NCI-H2227 (cell line): ENCODE data around the gene TNFSF4.
"Not testable (repeated sequence)": the region's sequence is repeated elsewhere in the genome, so short reads cannot be mapped to it uniquely, and the experiment has no call there.

ENCODE experiments used
- DNase-seq: peaks from one replicate; lab custom pipeline; 2025; ENCODE audit not compliant: unreplicated experiment; lab: John Stamatoyannopoulos, UW

TNFSF4 gene, protein sequence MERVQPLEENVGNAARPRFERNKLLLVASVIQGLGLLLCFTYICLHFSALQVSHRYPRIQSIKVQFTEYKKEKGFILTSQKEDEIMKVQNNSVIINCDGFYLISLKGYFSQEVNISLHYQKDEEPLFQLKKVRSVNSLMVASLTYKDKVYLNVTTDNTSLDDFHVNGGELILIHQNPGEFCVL

DNA sequence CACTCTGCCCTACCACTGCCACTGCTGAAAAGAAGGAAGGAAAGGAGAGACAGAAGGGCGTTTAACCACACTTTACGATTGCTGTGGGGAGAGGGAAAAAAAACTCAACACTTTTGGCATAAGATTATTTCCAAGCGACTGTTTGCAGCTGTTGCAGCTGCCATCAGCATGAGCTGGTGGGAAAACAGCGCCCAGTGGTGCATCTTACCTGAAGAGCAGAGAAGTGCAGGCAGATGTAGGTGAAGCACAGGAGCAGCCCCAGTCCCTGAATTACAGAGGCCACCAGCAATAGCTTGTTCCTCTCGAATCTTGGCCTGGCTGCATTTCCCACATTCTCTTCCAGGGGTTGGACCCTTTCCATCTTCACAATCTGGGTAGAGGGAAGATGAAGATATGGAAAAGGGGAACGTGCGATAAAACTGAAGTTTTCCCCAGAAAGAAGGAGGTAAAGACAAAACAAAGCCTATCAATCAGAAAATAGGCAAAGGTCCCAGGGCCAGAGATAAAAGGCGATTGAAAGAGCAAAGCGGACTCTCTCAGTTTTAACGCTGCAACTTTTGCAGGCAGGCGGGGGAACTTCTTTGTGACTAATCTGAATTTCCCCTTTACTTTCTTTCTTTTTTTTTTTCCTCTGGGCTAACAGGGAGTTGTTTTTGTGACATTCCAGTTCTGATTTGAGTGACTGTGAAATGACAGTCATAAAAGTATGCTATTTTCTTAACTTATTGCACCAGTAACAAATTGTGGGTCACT is at the start of gene TNFSF4:
Gene TNFSF4 (minus strand): TSS at position 516 of the 753 bp plus-strand sequence. CDS start 155 bp downstream, at position 361.
- DNase-seq, result no peak

- no peak for DNase-seq
Measured at GRCh38 chr1:173255214-173255813, 48.2 kb upstream of the TNFSF4 start.

DNA sequence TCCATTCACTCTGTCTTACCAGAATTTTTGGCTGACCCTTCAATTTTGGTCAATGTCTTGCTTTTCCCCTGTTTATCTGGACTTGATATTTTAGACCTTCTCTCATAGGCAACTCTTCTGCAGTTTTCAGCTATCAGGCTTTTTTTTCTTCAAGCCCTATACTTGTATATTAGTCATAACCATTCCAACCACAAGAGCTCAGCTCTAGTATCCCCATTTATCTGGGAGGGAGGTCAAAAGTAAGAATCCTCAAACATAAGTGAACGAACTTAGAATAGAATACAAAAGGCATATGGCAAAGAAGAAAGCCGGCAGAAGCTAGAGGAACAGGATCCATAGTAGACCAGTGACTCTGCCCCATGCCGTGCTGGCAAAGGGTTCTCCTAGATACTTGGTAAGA is 45.9 kb upstream of the TNFSF4 start:
- no peak for DNase-seq

- DNase-seq, result no peak
Measured at GRCh38 chr1:173249349-173249748, 42.2 kb upstream of the TNFSF4 start.

GRCh38 chr1:173248247-173248940 is 41.3 kb upstream of the TNFSF4 start:
- DNase-seq, result no peak

DNA sequence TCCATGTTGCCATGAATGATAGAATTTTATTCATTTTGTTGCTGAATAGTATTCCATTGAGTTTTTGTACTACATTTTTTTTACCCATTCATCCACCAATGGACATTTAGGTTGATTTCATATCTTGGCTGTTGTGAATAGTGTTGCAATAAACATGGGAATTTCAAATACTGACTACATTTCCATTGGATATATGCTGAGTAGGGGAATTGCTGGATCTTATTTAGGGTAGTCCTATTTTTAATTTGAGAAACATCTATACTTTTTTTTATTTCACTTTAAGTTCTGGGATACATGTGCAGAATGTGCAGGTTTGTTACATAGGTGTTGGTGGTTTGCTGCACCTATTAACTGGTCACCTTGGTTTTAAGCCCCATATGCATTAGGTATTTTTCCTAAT is 38.8 kb upstream of the TNFSF4 start:
- DNase-seq, result no peak

GRCh38 chr1:173243300-173243699 is 36.2 kb upstream of the TNFSF4 start:
- no peak for DNase-seq

DNA sequence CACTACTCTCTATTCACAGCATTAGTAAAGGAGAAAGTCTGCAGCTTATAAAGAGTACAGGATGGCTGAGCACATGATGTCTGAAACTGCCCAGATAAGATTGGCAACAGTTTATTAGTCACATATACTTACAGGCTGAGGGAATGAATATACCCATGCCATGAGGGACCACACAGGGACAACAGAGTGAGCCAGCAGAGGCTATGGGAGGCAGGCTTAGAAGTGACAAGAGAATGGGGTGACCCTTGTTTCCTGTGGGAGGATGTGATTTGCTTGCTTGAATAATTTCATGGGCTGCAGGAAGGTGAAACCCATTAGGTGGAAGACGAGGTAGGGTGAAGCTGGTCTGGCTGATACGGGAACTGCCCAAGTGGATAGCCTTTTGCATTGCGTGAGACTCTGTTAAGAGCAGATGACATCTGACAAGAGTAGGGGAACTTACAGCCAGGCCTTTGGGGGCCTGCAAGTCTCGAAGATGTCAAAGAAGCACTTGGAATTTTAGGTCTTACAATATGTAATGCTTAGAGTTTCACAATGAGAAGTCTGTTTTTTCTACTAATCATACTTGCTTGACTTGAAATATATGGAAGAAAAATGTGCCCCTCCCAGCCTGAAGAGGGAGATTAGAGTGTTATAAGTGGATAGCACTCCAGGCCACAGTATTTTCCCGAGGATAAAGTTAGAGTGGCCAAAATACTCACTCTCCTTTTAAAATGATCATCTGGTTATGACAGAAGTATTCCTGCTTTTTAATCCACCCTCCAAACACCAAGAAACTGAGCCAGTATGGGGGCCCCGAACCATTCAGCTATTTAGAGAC is 34.6 kb upstream of the TNFSF4 start:
- no peak for DNase-seq

DNA sequence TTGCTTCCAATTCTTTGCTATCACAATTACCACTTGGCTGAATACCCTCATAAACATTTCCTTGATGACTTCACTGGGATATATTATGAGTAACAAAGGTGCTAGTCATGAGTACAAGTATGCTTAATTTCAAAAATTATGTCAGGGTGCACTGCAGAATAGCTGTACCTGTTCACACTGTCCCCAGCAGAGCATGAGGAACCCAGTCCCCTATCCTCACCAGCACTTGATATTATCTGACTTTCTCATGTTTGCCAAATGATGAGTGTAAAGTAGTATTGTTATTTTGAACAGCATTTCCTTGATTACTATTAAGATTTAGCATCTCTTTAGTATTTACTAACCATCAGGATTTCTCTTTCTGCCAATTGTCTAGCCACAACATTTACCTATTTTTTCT is 33.5 kb upstream of the TNFSF4 start:
- no peak for DNase-seq

- DNase-seq, result no peak
Measured at GRCh38 chr1:173239058-173239457, 31.9 kb upstream of the TNFSF4 start.

DNA sequence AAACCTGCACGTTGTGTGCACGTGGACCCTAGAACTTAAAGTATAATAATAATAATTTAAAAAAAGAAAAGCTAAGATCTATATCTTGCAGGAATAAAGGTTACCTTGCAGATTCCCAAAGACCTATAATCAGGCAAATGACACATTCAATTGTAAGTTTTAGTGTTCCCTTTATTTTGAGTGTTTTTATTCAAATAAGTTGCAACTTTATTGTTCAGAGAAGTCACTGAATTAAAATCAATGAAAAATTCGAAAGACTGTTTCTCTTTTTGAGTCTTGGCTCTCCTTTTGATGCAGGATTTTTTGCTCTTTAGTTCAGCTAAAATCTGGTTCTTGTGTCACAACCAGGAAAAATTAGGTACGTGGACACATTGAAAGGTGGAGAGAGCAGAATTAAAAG is 27.8 kb upstream of the TNFSF4 start:
- DNase-seq, result no peak

DNA sequence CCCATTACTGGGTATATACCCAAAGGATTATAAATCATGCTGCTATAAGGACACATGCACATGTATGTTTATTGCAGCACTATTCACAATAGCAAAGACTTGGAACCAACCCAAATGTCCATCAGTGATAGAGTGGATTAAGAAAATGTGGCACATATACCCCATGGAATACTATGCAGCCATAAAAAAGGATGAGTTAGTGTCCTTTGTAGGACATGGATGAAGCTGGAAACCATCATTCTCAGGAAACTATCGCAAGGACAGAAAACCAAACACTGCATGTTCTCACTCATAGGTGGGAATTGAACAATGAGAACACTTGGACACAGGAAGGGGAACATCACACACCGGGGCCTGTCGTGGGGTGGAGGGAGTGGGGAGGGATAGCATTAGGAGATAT is 27.3 kb upstream of the TNFSF4 start:
- DNase-seq, result not testable (repeated sequence)

GRCh38 chr1:173229031-173229430 is 21.9 kb upstream of the TNFSF4 start:
- DNase-seq, result not testable (repeated sequence)

GRCh38 chr1:173224949-173225348 is 17.8 kb upstream of the TNFSF4 start:
- no peak for DNase-seq

GRCh38 chr1:173224280-173224892 is 17.3 kb upstream of the TNFSF4 start:
- DNase-seq, result no peak

- no peak for DNase-seq
Measured at GRCh38 chr1:173223031-173223380, 15.9 kb upstream of the TNFSF4 start.

- DNase-seq, result no peak
Measured at GRCh38 chr1:173222149-173223030, 15.3 kb upstream of the TNFSF4 start.

DNA sequence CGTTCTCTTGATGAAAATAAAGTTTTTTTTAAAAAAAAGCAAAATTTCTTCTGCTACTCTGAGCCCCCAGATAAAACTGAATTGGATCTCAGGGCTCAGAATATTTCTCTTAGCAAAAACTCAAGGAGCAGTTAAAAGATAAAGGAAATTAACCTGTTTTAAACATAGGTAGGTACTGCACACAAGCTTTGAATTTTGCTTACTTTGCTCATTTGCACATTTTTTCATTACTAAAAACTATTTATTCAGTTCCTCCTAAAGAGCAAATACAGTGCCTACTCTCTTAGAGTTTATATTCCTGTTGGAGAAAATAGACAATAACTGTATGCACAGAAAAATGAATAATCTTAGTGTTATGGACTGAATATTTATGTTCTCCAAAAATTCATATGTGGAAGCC is 13.0 kb upstream of the TNFSF4 start:
- no peak for DNase-seq

GRCh38 chr1:173213665-173214064 is 6.5 kb upstream of the TNFSF4 start:
- no peak for DNase-seq
